B cell (primary cell): ENCODE results near the gene TRAPPC3L. TPM values are rescaled to one million over a fixed set of nuclear protein-coding genes. Genes with fewer than 3 reads are reported as not detected.

Experiments used
- ATAC-seq: fragments of 200-7000 bp; cut with Tn5 transposase; one replicate; pipeline ENCODE4 v1.10.0; 2021; ENCODE audit warnings: low read depth, mild to moderate bottlenecking, moderate number of reproducible peaks, moderate library complexity
- CTCF ChIA-PET: fragments of 350-600 bp; sonication (Branson Sonifier 250); formaldehyde crosslinking; loops from one replicate; lab custom pipeline; 2021; ENCODE audit warnings: antibody characterized with exemption, inconsistent platforms; lab: Charles Lee
- POLR2A ChIA-PET: fragments of 350-600 bp; sonication (Branson Sonifier 250); formaldehyde crosslinking; loops from one replicate; lab custom pipeline; 2021; ENCODE audit warnings: antibody characterized with exemption; lab: Charles Lee
- DNase-seq: peaks from one replicate; pipeline ENCODE4 v3.0.0; 2013
- H2AFZ ChIP-seq: 2 replicates; pipeline ENCODE4 v1.6.1; 2012; ENCODE audit warnings: mild to moderate bottlenecking, low read depth, low read length; ENCODE audit not compliant: insufficient read depth, poor library complexity, severe bottlenecking
- H3K27ac ChIP-seq, 2 donors: 1 replicate in 1 of 2; 2 replicates in 1 of 2; pipeline ENCODE4 v1.5.1; 2012 to 2013; ENCODE audit warnings: low read length in 2 of 2, mild to moderate bottlenecking in 2 of 2, moderate library complexity in 1 of 2
- H3K27me3 ChIP-seq, 4 experiments: fragments of 200-600 bp in 1 of 4; sonication (generic) in 1 of 4; replicated peaks in 1 of 4; 1 replicate in 2 of 4; 2 replicates in 2 of 4; pipeline versions ENCODE4 v1.6.1 to v1.7.0; 2013 to 2016; ENCODE audit warnings: low read length in 3 of 4, mild to moderate bottlenecking in 2 of 4, mixed read lengths in 1 of 4, moderate library complexity in 1 of 4; ENCODE audit not compliant: insufficient read depth in 4 of 4, control insufficient read depth in 3 of 4; ENCODE audit errors: control extremely low read depth in 1 of 4
- H3K36me3 ChIP-seq, 2 experiments: replicated peaks in 1 of 2; 1 replicate in 1 of 2; 2 replicates in 1 of 2; pipeline versions ENCODE4 v1.6.1 to v1.7.1; 2013; ENCODE audit warnings: low read length in 1 of 2; ENCODE audit not compliant: insufficient read depth in 2 of 2, control insufficient read depth in 1 of 2; ENCODE audit errors: control extremely low read depth in 1 of 2, extremely low read depth in 1 of 2
- H3K4me1 ChIP-seq, 2 donors: fragments of 200-600 bp in 1 of 2; sonication (generic) in 1 of 2; 1 replicate in 1 of 2; 2 replicates in 1 of 2; pipeline versions ENCODE4 v1.5.1 to v1.6.1; 2013 to 2017; ENCODE audit warnings: low read length in 2 of 2; ENCODE audit not compliant: control insufficient read depth in 2 of 2, insufficient read depth in 2 of 2
- H3K4me2 ChIP-seq: replicated peaks from 2 replicates; pipeline ENCODE3; 2012; ENCODE audit warnings: mild to moderate bottlenecking, low read depth, low read length; ENCODE audit not compliant: poor library complexity, severe bottlenecking
- H3K4me3 ChIP-seq, 5 experiments: fragments of 200-600 bp in 1 of 5; sonication (generic) in 1 of 5; 1 replicate in 3 of 5; 2 replicates in 2 of 5; pipeline versions ENCODE4 v1.5.1 to v1.7.0; 2011 to 2016; ENCODE audit warnings: low read length in 4 of 5, mild to moderate bottlenecking in 4 of 5, low read depth in 2 of 5, control low read depth in 1 of 5, moderate library complexity in 1 of 5; ENCODE audit not compliant: insufficient read depth in 1 of 5; ENCODE audit errors: control extremely low read depth in 1 of 5, extremely low read depth in 1 of 5
- H3K79me2 ChIP-seq: fragments of 200-600 bp; sonication (generic); one replicate; pipeline ENCODE4 v1.6.0; 2016; ENCODE audit warnings: low read length; ENCODE audit not compliant: control insufficient read depth, insufficient read depth
- H3K9ac ChIP-seq: fragments of 200-600 bp; sonication (generic); 2 replicates; pipeline ENCODE4 v1.6.1; 2017; ENCODE audit warnings: mild to moderate bottlenecking, low read length, moderate library complexity
- H3K9me3 ChIP-seq, 3 donors: one replicate each; pipeline versions ENCODE4 v1.6.1 to v1.7.1; 2013; ENCODE audit warnings: low read length in 2 of 3; ENCODE audit not compliant: control insufficient read depth in 2 of 3, insufficient read depth in 1 of 3; ENCODE audit errors: control extremely low read depth in 1 of 3
- H4K20me1 ChIP-seq: 2 replicates; pipeline ENCODE4 v1.6.0; 2012; ENCODE audit warnings: mild to moderate bottlenecking, low read length; ENCODE audit not compliant: insufficient read depth, control insufficient read depth, poor library complexity, severe bottlenecking
- H3K27ac Mint-ChIP-seq: one replicate; pipeline ENCODE4 v1.8.0; 2021; ENCODE audit warnings: mixed read lengths
- H3K27me3 Mint-ChIP-seq: one replicate; pipeline ENCODE4 v1.8.0; 2021; ENCODE audit warnings: mixed read lengths
- H3K4me1 Mint-ChIP-seq: one replicate; pipeline ENCODE4 v1.8.0; 2021; ENCODE audit warnings: mixed read lengths
- H3K4me3 Mint-ChIP-seq: one replicate; pipeline ENCODE4 v1.8.0; 2021; ENCODE audit warnings: mixed read lengths
- H3K9me3 Mint-ChIP-seq: one replicate; pipeline ENCODE4 v1.8.0; 2022; ENCODE audit warnings: mixed read lengths; ENCODE audit not compliant: insufficient read depth
- CTCF ChIP-seq: fragments of 200-600 bp; IDR thresholded peaks from one replicate; pipeline ENCODE4 v1.8.0; 2022; ENCODE audit warnings: antibody characterized with exemption, mild to moderate bottlenecking
- EZH2 ChIP-seq: IDR thresholded peaks from 2 replicates; pipeline ENCODE4 v1.6.1; 2012; ENCODE audit warnings: borderline replicate concordance, low read depth, mild to moderate bottlenecking, moderate library complexity, low read length; ENCODE audit not compliant: insufficient read depth, poor library complexity, severe bottlenecking
- WGBS: methylation state at CpG from one replicate; pipeline ENCODE4 v1.1.5; 2013; ENCODE audit warnings: missing lambda C conversion rate; ENCODE audit not compliant: insufficient coverage; 5-methylcytosine and 5-hydroxymethylcytosine counted together
- intact Hi-C: fragments of 100-400 bp; cut with micrococcal nuclease; formaldehyde crosslinking; loops from one replicate; pipeline ENCODE4 v1.10.0; 2022
- polyA plus RNA-seq: library from polyadenylated mRNA; depleted of rRNA; stranded (reverse); fragments of >200 nt; gene quantifications from 2 replicates; pipeline ENCODE4 v1.2.3, GENCODE V29; 2012
- total RNA-seq, 2 donors: library from RNA; stranded (reverse); fragments of 120-200 nt in 1 of 2; gene quantifications; 1 replicate in 1 of 2; 2 replicates in 1 of 2; pipeline versions ENCODE4 v1.2.3 to v1.2.4, GENCODE V29; 2013 to 2022

The TRAPPC3L gene
- total and polyA plus RNA-seq, 2 donors (not counting 1 experiment from before 2014, with no cell fraction given) = not detected

GRCh38 chr6:116530436-116530835 lies 15.0 kb downstream of the TRAPPC3L start:
- ATAC-seq = no peak
- Histone ChIP-seq H2AFZ (no peak overlapping the region), H3K4me2 (no peak overlapping the region), H3K27ac (no peak overlapping the region), H3K9me3 (no peaks in the 10 kb centered on the region), H3K36me3 (no peaks in the 10 kb centered on the region), H3K4me1 (peaks cover 0 to 5% of the 10 kb centered on the region in 2 donors), H3K27me3 (peaks cover 0 to 3% (median 0%) of the 10 kb centered on the region in 4 experiments), H4K20me1 (no peaks in the 10 kb centered on the region), H3K79me2 (no peaks in the 10 kb centered on the region), H3K9ac (no peak overlapping the region), H3K4me3 (no peak overlapping the region)
- WGBS = no CpG with 5 or more reads among the region's 2 CpGs
- Mint-ChIP-seq H3K27me3 (peaks cover 3% of the 10 kb centered on the region), H3K27ac (no peak overlapping the region), H3K9me3 (no peaks in the 10 kb centered on the region), H3K4me3 (no peak overlapping the region), H3K4me1 (peaks cover 13% of the 10 kb centered on the region)
- DNase-seq = no peak
- TF ChIP-seq CTCF (no peak), EZH2 (no peak)
- intact Hi-C loops = loop anchor here (5.0 to 10.0 kb wide), 2 partner anchors 68 to 314 kb away; partner anchors contain the start of gene CALHM6
- ChIA-PET POLR2A (no interaction called here), CTCF (interaction anchor here (0.6 to 1.6 kb wide), 5 partner anchors 16 to 262 kb away, joined by 3 to 17 read pairs (median 5); no protein-coding TSS in a partner anchor)

DNA sequence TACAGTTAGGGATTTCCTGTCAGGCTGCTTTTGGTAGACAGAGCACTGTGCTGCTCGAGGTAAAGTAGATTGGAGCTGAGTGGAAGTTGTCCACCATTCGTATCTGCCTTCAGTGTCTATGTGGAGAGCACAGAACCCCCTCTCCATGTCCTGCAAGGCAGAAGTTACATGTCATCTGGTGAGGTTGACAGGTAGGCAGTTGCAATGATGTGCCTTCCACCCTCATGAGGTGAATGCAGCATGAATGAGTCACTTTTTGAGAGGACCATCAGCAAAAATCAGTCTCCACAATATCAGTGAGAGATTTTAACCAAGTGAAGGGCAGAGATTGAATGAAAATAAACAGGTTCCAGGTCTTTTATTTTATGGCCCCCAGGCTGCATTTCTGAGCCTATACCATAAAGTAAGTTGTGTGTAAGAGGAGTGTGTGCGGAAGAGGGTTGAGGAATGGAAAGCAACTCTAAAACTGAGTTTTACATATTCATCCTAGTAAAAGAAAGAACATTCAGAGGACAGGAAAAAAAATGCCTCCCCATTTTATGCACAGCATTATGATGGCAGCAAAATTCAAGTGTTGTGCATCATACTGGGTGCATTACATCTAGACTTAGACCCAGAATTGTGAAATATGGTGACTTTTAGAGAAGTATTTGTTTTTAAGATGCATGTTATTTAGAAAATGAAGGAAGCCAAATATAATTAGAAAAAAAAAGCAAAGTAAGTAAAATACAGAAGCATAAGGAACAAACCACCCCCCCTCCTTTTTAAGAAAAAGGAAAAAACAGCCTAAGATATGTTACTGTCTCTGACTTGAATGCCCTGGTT lies 15.8 kb downstream of the TRAPPC3L start:
- Histone ChIP-seq H2AFZ (no peak overlapping the region), H3K9me3 (no peaks in the 10 kb centered on the region), H3K4me3 (no peak overlapping the region), H4K20me1 (no peaks in the 10 kb centered on the region), H3K36me3 (no peaks in the 10 kb centered on the region), H3K27ac (no peak overlapping the region), H3K4me2 (no peak overlapping the region), H3K9ac (no peak overlapping the region), H3K27me3 (peaks cover 0 to 3% (median 0%) of the 10 kb centered on the region in 4 experiments), H3K4me1 (peaks cover 0 to 5% of the 10 kb centered on the region in 2 donors), H3K79me2 (no peaks in the 10 kb centered on the region)
- 80% methylated on average over 1 of the region's 3 CpGs for WGBS
- ChIA-PET CTCF (interaction anchor here (0.6 to 1.8 kb wide), 8 partner anchors 15 to 261 kb away, joined by 3 to 17 read pairs (median 4); no protein-coding TSS in a partner anchor), POLR2A (no interaction called here)
- no peak for TF ChIP-seq EZH2
- H3K4me1 Mint-ChIP-seq = peaks cover 13% of the 10 kb centered on the region
- no peaks in the 10 kb centered on the region for H3K9me3 Mint-ChIP-seq
- DNase-seq (no peak), ATAC-seq (no peak)
- no peak overlapping the region for H3K27ac Mint-ChIP-seq
- intact Hi-C loops = loop anchor here (5.0 to 10.0 kb wide), 2 partner anchors 67 to 315 kb away; partner anchors contain the start of gene CALHM6
- H3K4me3 Mint-ChIP-seq = no peak overlapping the region
- H3K27me3 Mint-ChIP-seq = peaks cover 3% of the 10 kb centered on the region
